Mesenchymal stem cell (in vitro differentiated cells and primary cell): ENCODE measurements around the gene SASH1.
A peak's percentile ranks its signal among the peaks of the same experiment; 100 is the strongest.

Experiments used
- DNase-seq: peaks from one replicate; pipeline ENCODE4 v3.0.0-alpha.2; 2013
- H2AFZ ChIP-seq: one replicate; pipeline ENCODE4 v1.6.1; 2013; ENCODE audit warnings: low read depth, mild to moderate bottlenecking, control low read depth, inconsistent platforms, low read length, moderate library complexity
- H2AK5ac ChIP-seq: 2 replicates; pipeline ENCODE4 v1.6.1; 2013; ENCODE audit warnings: low read length, moderate library complexity, mild to moderate bottlenecking, inconsistent platforms; ENCODE audit not compliant: severe bottlenecking
- H2BK120ac ChIP-seq: one replicate; pipeline ENCODE4 v1.6.1; 2013; ENCODE audit warnings: low read depth, mild to moderate bottlenecking, inconsistent platforms, low read length, moderate library complexity
- H2BK12ac ChIP-seq, 2 experiments: one replicate each; pipeline ENCODE4 v1.6.1; 2013; ENCODE audit warnings: inconsistent platforms in 2 of 2, low read length in 2 of 2, mild to moderate bottlenecking in 2 of 2, moderate library complexity in 2 of 2, control low read depth in 1 of 2
- H2BK15ac ChIP-seq: one replicate; pipeline ENCODE4 v1.6.1; 2013; ENCODE audit warnings: mild to moderate bottlenecking, low read depth, inconsistent platforms; ENCODE audit not compliant: poor library complexity, severe bottlenecking
- H2BK5ac ChIP-seq: 2 replicates; pipeline ENCODE4 v1.6.1; 2013; ENCODE audit warnings: low read depth, mild to moderate bottlenecking, low read length, control low read depth, inconsistent platforms; ENCODE audit not compliant: poor library complexity, severe bottlenecking
- H3K14ac ChIP-seq, 2 experiments: one replicate each; pipeline ENCODE4 v1.6.1; 2013; ENCODE audit warnings: inconsistent platforms in 2 of 2, low read length in 2 of 2, control low read depth in 1 of 2, mild to moderate bottlenecking in 1 of 2, moderate library complexity in 1 of 2
- H3K18ac ChIP-seq, 2 experiments: one replicate each; pipeline ENCODE4 v1.6.1; 2013; ENCODE audit warnings: inconsistent platforms in 2 of 2, low read length in 2 of 2, control low read depth in 1 of 2, low read depth in 1 of 2, mild to moderate bottlenecking in 1 of 2
- H3K23ac ChIP-seq, 2 experiments: one replicate each; pipeline ENCODE4 v1.6.1; 2013; ENCODE audit warnings: inconsistent platforms in 2 of 2, low read length in 2 of 2, mild to moderate bottlenecking in 2 of 2, moderate library complexity in 2 of 2, control low read depth in 1 of 2
- H3K27ac ChIP-seq: 2 replicates; pipeline ENCODE4 v1.5.1; 2013; ENCODE audit warnings: mild to moderate bottlenecking, moderate library complexity, low read length, control low read depth, inconsistent platforms; ENCODE audit not compliant: poor library complexity, severe bottlenecking
- H3K27me3 ChIP-seq, 2 experiments: 2 replicates each; pipeline versions ENCODE4 v1.6.1 to v1.7.0; 2013; ENCODE audit warnings: low read length in 2 of 2, mild to moderate bottlenecking in 2 of 2, moderate library complexity in 2 of 2, control low read depth in 1 of 2, inconsistent platforms in 1 of 2; ENCODE audit not compliant: control insufficient read depth in 1 of 2, insufficient read depth in 1 of 2
- H3K36me3 ChIP-seq, 2 experiments: 2 replicates each; pipeline versions ENCODE4 v1.6.1 to v1.7.0; 2013; ENCODE audit warnings: low read length in 2 of 2, control low read depth in 1 of 2, inconsistent platforms in 1 of 2, low read depth in 1 of 2, mild to moderate bottlenecking in 1 of 2; ENCODE audit not compliant: insufficient read depth in 2 of 2, control insufficient read depth in 1 of 2
- H3K4ac ChIP-seq, 2 experiments: one replicate each; pipeline ENCODE4 v1.6.1; 2013; ENCODE audit warnings: inconsistent platforms in 2 of 2, low read length in 2 of 2, mild to moderate bottlenecking in 2 of 2, moderate library complexity in 2 of 2, control low read depth in 1 of 2, low read depth in 1 of 2
- H3K4me1 ChIP-seq: 2 replicates; pipeline ENCODE4 v1.6.1; 2013; ENCODE audit warnings: low read depth, low read length, control low read depth; ENCODE audit not compliant: control insufficient read depth, insufficient read depth
- H3K4me2 ChIP-seq: 2 replicates; pipeline ENCODE4 v1.6.1; 2013; ENCODE audit warnings: low read length, mild to moderate bottlenecking, inconsistent platforms; ENCODE audit not compliant: poor library complexity, severe bottlenecking
- H3K4me3 ChIP-seq, 2 experiments: 2 replicates each; pipeline versions ENCODE4 v1.5.1 to v1.7.0; 2013; ENCODE audit warnings: low read length in 2 of 2, mild to moderate bottlenecking in 2 of 2, control low read depth in 1 of 2, low read depth in 1 of 2; ENCODE audit not compliant: insufficient read depth in 1 of 2
- H3K79me1 ChIP-seq: replicated peaks from 2 replicates; pipeline ENCODE4 v1.6.1; 2013; ENCODE audit warnings: mild to moderate bottlenecking, control low read depth, low read length, inconsistent platforms; ENCODE audit not compliant: poor library complexity, severe bottlenecking
- H3K9ac ChIP-seq: 2 replicates; pipeline ENCODE4 v1.7.0; 2013; ENCODE audit warnings: mild to moderate bottlenecking, low read length, moderate library complexity
- H3K9me3 ChIP-seq: 2 replicates; pipeline ENCODE4 v1.7.0; 2013; ENCODE audit warnings: mild to moderate bottlenecking, low read length; ENCODE audit not compliant: control insufficient read depth
- H4K8ac ChIP-seq: one replicate; pipeline ENCODE4 v1.6.1; 2013; ENCODE audit warnings: inconsistent platforms, mild to moderate bottlenecking, low read length, moderate library complexity
- H4K91ac ChIP-seq: one replicate; pipeline ENCODE4 v1.6.1; 2013; ENCODE audit warnings: mild to moderate bottlenecking, low read length, inconsistent platforms
- WGBS: methylation state at CpG from one replicate; pipeline ENCODE4 v1.1.7; 2013; ENCODE audit warnings: mixed read lengths; 5-methylcytosine and 5-hydroxymethylcytosine counted together

SASH1 gene

DNA sequence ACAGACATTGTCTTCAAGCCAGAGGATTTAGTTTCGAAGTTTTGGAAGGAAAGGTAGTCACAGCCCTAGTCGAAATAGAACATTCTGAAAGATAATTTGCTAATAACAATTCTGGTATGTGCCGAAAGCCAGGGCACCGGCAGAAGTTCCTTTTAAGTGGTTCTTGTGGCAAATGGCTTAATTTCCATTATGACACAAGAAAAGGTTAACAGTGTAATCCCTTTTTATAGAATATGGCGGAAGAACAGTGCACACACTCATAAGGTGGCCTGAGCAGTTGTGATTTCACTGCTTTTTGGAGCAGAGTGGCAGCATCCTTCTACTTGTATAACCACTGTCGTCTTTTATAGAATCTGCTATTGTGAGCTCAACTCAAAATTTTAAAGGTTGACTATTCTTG, 152.4 kb downstream of the SASH1 start:
- Histone ChIP-seq H3K4me1 (no peaks in the 10 kb centered on the region), H2BK12ac (no peak overlapping the region), H3K36me3 (peaks cover 0 to 19% of the 10 kb centered on the region in 2 experiments), H3K14ac (no peak overlapping the region), H2BK15ac (no peak overlapping the region), H3K9ac (peak overlapping the region; percentile 88), H2BK120ac (no peak overlapping the region), H3K23ac (no peak overlapping the region), H3K27ac (no peak overlapping the region), H4K91ac (no peak overlapping the region), H2AFZ (no peak overlapping the region), H3K79me1 (peaks cover 10% of the 10 kb centered on the region), H3K4me2 (no peak overlapping the region), H3K4me3 (no peak overlapping the region), H3K4ac (no peak overlapping the region), H3K27me3 (no peaks in the 10 kb centered on the region), H4K8ac (no peak overlapping the region), H3K18ac (no peak overlapping the region), H2AK5ac (no peak overlapping the region), H2BK5ac (no peak overlapping the region), H3K9me3 (no peaks in the 10 kb centered on the region)
- WGBS: 96% methylated on average over 5 of the region's 6 CpGs
- DNase-seq: no peak

DNA sequence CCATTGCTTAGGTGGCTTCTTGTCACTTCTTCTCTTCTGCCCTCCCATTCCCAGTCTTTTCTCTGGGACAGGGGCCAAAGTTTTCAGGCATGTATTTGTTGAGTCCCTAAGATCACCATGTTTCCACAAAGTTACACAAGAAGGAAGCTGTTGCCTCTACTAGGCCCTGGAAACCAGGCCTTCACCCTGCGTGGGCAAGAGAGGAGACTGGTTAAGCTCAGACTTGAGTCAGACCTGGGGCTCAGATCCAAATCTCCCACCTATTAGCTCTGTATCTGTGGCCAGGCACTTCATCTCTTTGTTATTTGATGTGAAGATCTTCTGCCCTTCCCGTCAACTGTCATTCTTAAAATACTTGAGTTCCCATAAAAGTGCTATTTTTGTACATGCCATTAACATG, 154.6 kb downstream of the SASH1 start:
- Histone ChIP-seq H3K36me3 (peaks cover 0 to 10% of the 10 kb centered on the region in 2 experiments), H3K14ac (no peak overlapping the region), H2BK5ac (no peak overlapping the region), H3K9me3 (no peaks in the 10 kb centered on the region), H2BK12ac (no peak overlapping the region), H2AK5ac (no peak overlapping the region), H3K9ac (peak overlapping the region; percentile 46), H4K91ac (no peak overlapping the region), H2AFZ (no peak overlapping the region), H2BK120ac (no peak overlapping the region), H3K4me1 (peaks cover 5% of the 10 kb centered on the region), H2BK15ac (no peak overlapping the region), H4K8ac (peak overlapping the region; percentile 60), H3K4me3 (no peak overlapping the region), H3K18ac (no peak overlapping the region), H3K79me1 (peaks cover 12% of the 10 kb centered on the region), H3K4ac (no peak overlapping the region), H3K23ac (no peak overlapping the region), H3K27me3 (no peaks in the 10 kb centered on the region), H3K27ac (no peak overlapping the region), H3K4me2 (no peak overlapping the region)
- WGBS: 86% methylated on average over 1 of the region's 2 CpGs
- peak; percentile 60 for DNase-seq

DNA sequence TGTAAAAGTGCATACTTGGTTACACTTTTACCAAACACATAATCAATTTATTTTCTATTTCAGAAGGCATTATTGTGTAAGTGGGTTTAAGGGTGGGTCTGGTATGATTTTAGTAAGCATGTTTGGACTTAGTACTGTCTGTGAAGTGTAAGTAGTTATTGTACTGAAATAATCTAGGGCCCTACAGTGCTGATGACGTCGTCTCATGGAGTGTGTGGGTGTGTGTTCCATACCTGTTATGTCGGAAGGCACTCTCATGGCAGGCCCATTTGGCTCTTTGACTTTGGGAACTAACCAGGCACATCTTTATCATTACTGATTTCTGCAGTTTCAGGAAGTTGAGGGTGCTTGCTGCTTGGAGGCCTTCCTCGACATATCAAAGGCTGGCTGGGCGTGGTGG, 155.1 kb downstream of the SASH1 start:
- peaks cover 13% of the 10 kb centered on the region for H3K79me1 ChIP-seq
- H3K4me3 ChIP-seq: no peak overlapping the region
- 96% methylated on average over 5 of the region's 5 CpGs for WGBS
- H2AK5ac ChIP-seq: no peak overlapping the region
- no peak overlapping the region for H3K23ac ChIP-seq
- no peak for DNase-seq
- H3K4me2 ChIP-seq: no peak overlapping the region
- no peak overlapping the region for H3K9ac ChIP-seq
- no peaks in the 10 kb centered on the region for H3K27me3 ChIP-seq
- H4K8ac ChIP-seq: no peak overlapping the region
- H2AFZ ChIP-seq: no peak overlapping the region
- no peak overlapping the region for H4K91ac ChIP-seq
- H3K36me3 ChIP-seq: peaks cover 0 to 10% of the 10 kb centered on the region in 2 experiments
- H3K18ac ChIP-seq: peak overlapping the region in 1 of 2 experiments; percentile 4
- no peak overlapping the region for H3K14ac ChIP-seq
- no peak overlapping the region for H2BK5ac ChIP-seq
- H2BK15ac ChIP-seq: no peak overlapping the region
- peaks cover 5% of the 10 kb centered on the region for H3K4me1 ChIP-seq
- H3K27ac ChIP-seq: no peak overlapping the region
- no peak overlapping the region for H3K4ac ChIP-seq
- no peak overlapping the region for H2BK12ac ChIP-seq
- H2BK120ac ChIP-seq: no peak overlapping the region
- no peaks in the 10 kb centered on the region for H3K9me3 ChIP-seq

DNA sequence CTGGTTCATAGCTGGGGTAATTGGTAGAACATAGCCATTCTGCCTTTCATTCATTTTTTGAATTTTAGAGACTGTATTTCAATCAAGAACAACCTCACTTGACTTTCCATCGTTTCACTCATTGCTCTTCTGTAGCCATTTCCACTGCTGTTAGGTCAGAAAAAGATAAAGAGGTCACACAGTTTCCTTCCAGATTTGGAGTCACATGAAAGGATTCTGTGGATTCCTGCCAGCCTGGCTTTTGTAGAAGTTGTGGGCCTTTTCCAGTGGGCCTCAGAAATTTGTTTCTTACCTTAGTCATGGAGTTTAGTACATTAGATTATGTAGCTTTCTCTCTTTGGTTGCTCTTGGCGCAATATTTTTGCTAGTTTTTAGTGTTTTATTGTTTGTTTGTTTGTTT, 157.8 kb downstream of the SASH1 start:
- Histone ChIP-seq H3K27me3 (no peaks in the 10 kb centered on the region), H3K36me3 (peaks cover 0 to 20% of the 10 kb centered on the region in 2 experiments), H3K14ac (no peak overlapping the region), H3K4me1 (peaks cover 5% of the 10 kb centered on the region), H3K4me2 (no peak overlapping the region), H2AFZ (no peak overlapping the region), H3K9ac (peak overlapping the region; percentile 92), H3K4me3 (peak overlapping the region in 1 of 2 experiments; percentile 5), H2BK5ac (no peak overlapping the region), H2BK12ac (no peak overlapping the region), H4K8ac (peak overlapping the region; percentile 29), H3K4ac (peak overlapping the region in 1 of 2 experiments; percentile 55), H4K91ac (no peak overlapping the region), H3K79me1 (peaks cover 21% of the 10 kb centered on the region), H3K9me3 (no peaks in the 10 kb centered on the region), H2AK5ac (no peak overlapping the region), H3K18ac (peak overlapping the region in 1 of 2 experiments; percentile 8), H3K27ac (no peak overlapping the region), H2BK15ac (no peak overlapping the region), H3K23ac (no peak overlapping the region), H2BK120ac (no peak overlapping the region)
- WGBS: 59% methylated on average over 2 of the region's 2 CpGs
- no peak for DNase-seq
